Activated CD4-positive, alpha-beta T cell treated with anti-CD3 and anti-CD28 coated beads, Interleukin-2, amount 10 ng/mL, durations not matched to agents 24 days and 14 days (primary cell): ENCODE results near the gene PLCB3. TPM values are rescaled to one million over a fixed set of nuclear protein-coding genes. Genes with fewer than 3 reads are reported as not detected.
A peak's percentile ranks its signal among the peaks of the same experiment; 100 is the strongest.
"Not testable (repeated sequence)": the region's sequence is repeated elsewhere in the genome, so short reads cannot be mapped to it uniquely, and the experiment has no call there.

Experiments
- DNase-seq: peaks from one replicate; pipeline ENCODE4 v3.0.0; 2022
- H3K27ac Mint-ChIP-seq: one replicate; pipeline ENCODE4 v1.8.0; 2022; ENCODE audit warnings: mild to moderate bottlenecking, mixed read lengths
- H3K27me3 Mint-ChIP-seq: one replicate; pipeline ENCODE4 v1.8.0; 2022; ENCODE audit warnings: mixed read lengths
- H3K36me3 Mint-ChIP-seq: one replicate; pipeline ENCODE4 v1.8.0; 2022; ENCODE audit warnings: low read depth, mild to moderate bottlenecking, mixed read lengths
- H3K4me1 Mint-ChIP-seq: one replicate; pipeline ENCODE4 v1.8.0; 2021; ENCODE audit warnings: mixed read lengths
- H3K4me3 Mint-ChIP-seq: one replicate; pipeline ENCODE4 v1.8.0; 2022; ENCODE audit warnings: mild to moderate bottlenecking, moderate library complexity, mixed read lengths
- H3K9me3 Mint-ChIP-seq: one replicate; pipeline ENCODE4 v1.8.0; 2021; ENCODE audit warnings: mixed read lengths
- intact Hi-C: fragments of 100-400 bp; cut with micrococcal nuclease; formaldehyde crosslinking; loops from one replicate; pipeline ENCODE4 v1.15.1; 2023
- total RNA-seq: library from RNA; stranded (reverse); gene quantifications from 2 replicates; pipeline ENCODE4 v1.2.3, GENCODE V29; 2022

PLCB3 gene
- total RNA-seq, 1 donor from 2014 or later, result 16.6 TPM

- Mint-ChIP-seq H3K4me1 (peaks cover 26% of the 10 kb centered on the region), H3K9me3 (no peaks in the 10 kb centered on the region), H3K27ac (peak overlapping the region; percentile 37), H3K36me3 (peaks cover 15% of the 10 kb centered on the region), H3K27me3 (peaks cover 24% of the 10 kb centered on the region), H3K4me3 (peak overlapping the region; percentile 89)
- no peak for DNase-seq
- intact Hi-C loops, result loop anchor here (1.0 to 10.0 kb wide), 5 partner anchors 18 to 329 kb away; partner anchors contain the start of genes CCDC88B, COX8A, GPR137 and NUDT22
Observed at GRCh38 chr11:64303109-64304031, 52.0 kb downstream of the PLCB3 start.

GRCh38 chr11:64304032-64304315, 52.6 kb downstream of the PLCB3 start:
- peak overlapping the region; percentile 99 for H3K27ac Mint-ChIP-seq
- intact Hi-C loops, result loop anchor here (1.0 to 10.0 kb wide), 5 partner anchors 19 to 329 kb away; partner anchors contain the start of genes CCDC88B, COX8A, GPR137 and NUDT22
- H3K9me3 Mint-ChIP-seq, result no peaks in the 10 kb centered on the region
- H3K36me3 Mint-ChIP-seq, result peaks cover 15% of the 10 kb centered on the region
- peak overlapping the region; percentile 89 for H3K4me3 Mint-ChIP-seq
- H3K4me1 Mint-ChIP-seq, result peaks cover 26% of the 10 kb centered on the region
- DNase-seq, result no peak
- peaks cover 19% of the 10 kb centered on the region for H3K27me3 Mint-ChIP-seq

- Mint-ChIP-seq H3K9me3 (no peaks in the 10 kb centered on the region), H3K27me3 (peaks cover 17% of the 10 kb centered on the region), H3K36me3 (peaks cover 15% of the 10 kb centered on the region), H3K4me3 (peak overlapping the region; percentile 89), H3K27ac (peak overlapping the region; percentile 99), H3K4me1 (peaks cover 26% of the 10 kb centered on the region)
- intact Hi-C loops, result loop anchor here (1.0 to 10.0 kb wide), 11 partner anchors 13 to 473 kb away; partner anchors contain the start of genes CCDC88B, COX8A, FERMT3 and GPR137
- DNase-seq, result peak; percentile 98
Observed at GRCh38 chr11:64304316-64305072, 53.2 kb downstream of the PLCB3 start.

- H3K4me3 Mint-ChIP-seq, result peak within 1 kb of the TSS; percentile 94
- intact Hi-C loops, result loop anchor here (1.0 to 10.0 kb wide), 9 partner anchors 12 to 472 kb away; partner anchors contain the start of genes CCDC88B, COX8A, FERMT3 and NUDT22
- H3K36me3 Mint-ChIP-seq, result peaks cover 17% of the 10 kb centered on the region
- H3K27ac Mint-ChIP-seq, result peak within 1 kb of the TSS; percentile 99
- peaks cover 12% of the 10 kb centered on the region for H3K27me3 Mint-ChIP-seq
- peaks cover 26% of the 10 kb centered on the region for H3K4me1 Mint-ChIP-seq
- DNase-seq, result peak; percentile 100
- no peaks in the 10 kb centered on the region for H3K9me3 Mint-ChIP-seq
Observed at GRCh38 chr11:64305075-64305690, 53.9 kb downstream of the PLCB3 start, which contains the start of gene ESRRA. Gene ESRRA, plus strand, starts transcription at chr11:64305524. Its CDS starts 1,656 bp downstream, at chr11:64307180.

GRCh38 chr11:64305691-64306562, 54.6 kb downstream of the PLCB3 start:
- H3K36me3 Mint-ChIP-seq, result peaks cover 19% of the 10 kb centered on the region
- peak overlapping the region; percentile 94 for H3K4me3 Mint-ChIP-seq
- intact Hi-C loops, result loop anchor here (1.0 to 10.0 kb wide), 9 partner anchors 11 to 471 kb away; partner anchors contain the start of genes CCDC88B, COX8A, FERMT3 and NUDT22
- peak overlapping the region; percentile 88 for H3K27ac Mint-ChIP-seq
- H3K27me3 Mint-ChIP-seq, result peaks cover 5% of the 10 kb centered on the region
- H3K4me1 Mint-ChIP-seq, result peaks cover 22% of the 10 kb centered on the region
- DNase-seq, result peak; percentile 92
- H3K9me3 Mint-ChIP-seq, result no peaks in the 10 kb centered on the region

GRCh38 chr11:64306563-64306875, 55.2 kb downstream of the PLCB3 start:
- intact Hi-C loops, result loop anchor here (5.0 to 10.0 kb wide), 3 partner anchors 119 to 471 kb away; partner anchors contain the start of genes COX8A, SF1 and STIP1

GRCh38 chr11:64306876-64307622, 55.7 kb downstream of the PLCB3 start:
- peak overlapping the region; percentile 94 for H3K4me3 Mint-ChIP-seq
- peaks cover 21% of the 10 kb centered on the region for H3K36me3 Mint-ChIP-seq
- intact Hi-C loops, result loop anchor here (5.0 to 10.0 kb wide), 3 partner anchors 120 to 470 kb away; partner anchors contain the start of genes COX8A, SF1 and STIP1
- peak overlapping the region; percentile 88 for H3K27ac Mint-ChIP-seq
- peaks cover 23% of the 10 kb centered on the region for H3K4me1 Mint-ChIP-seq
- no peaks in the 10 kb centered on the region for H3K9me3 Mint-ChIP-seq
- no peak for DNase-seq
- H3K27me3 Mint-ChIP-seq, result no peaks in the 10 kb centered on the region

More at GRCh38 chr11:64306563-64306875, 55.2 kb downstream of the PLCB3 start:
- H3K4me1 Mint-ChIP-seq, result peaks cover 23% of the 10 kb centered on the region
- peaks cover 2% of the 10 kb centered on the region for H3K27me3 Mint-ChIP-seq
- no peak for DNase-seq
- peaks cover 21% of the 10 kb centered on the region for H3K36me3 Mint-ChIP-seq
- peak overlapping the region; percentile 88 for H3K27ac Mint-ChIP-seq
- H3K9me3 Mint-ChIP-seq, result no peaks in the 10 kb centered on the region
- peak overlapping the region; percentile 94 for H3K4me3 Mint-ChIP-seq

- not testable (repeated sequence) for H3K9me3 Mint-ChIP-seq, DNase-seq, H3K27me3 Mint-ChIP-seq
- intact Hi-C loops, result loop anchor here (5.0 to 10.0 kb wide), 3 partner anchors 120 to 470 kb away; partner anchors contain the start of genes COX8A, SF1 and STIP1
- Mint-ChIP-seq H3K4me3 (peak overlapping the region; percentile 94), H3K36me3 (peaks cover 28% of the 10 kb centered on the region), H3K27ac (peak overlapping the region; percentile 9), H3K4me1 (peaks cover 27% of the 10 kb centered on the region)
Observed at GRCh38 chr11:64307795-64308194, 56.5 kb downstream of the PLCB3 start.

- no peak for DNase-seq
- H3K4me1 Mint-ChIP-seq, result peaks cover 22% of the 10 kb centered on the region
- no peaks in the 10 kb centered on the region for H3K9me3 Mint-ChIP-seq
- no peaks in the 10 kb centered on the region for H3K27me3 Mint-ChIP-seq
- intact Hi-C loops, result no loop called here
- peak overlapping the region; percentile 63 for H3K27ac Mint-ChIP-seq
- H3K36me3 Mint-ChIP-seq, result peaks cover 43% of the 10 kb centered on the region
- H3K4me3 Mint-ChIP-seq, result no peak overlapping the region
Observed at GRCh38 chr11:64312947-64313346, 61.6 kb downstream of the PLCB3 start.

- Mint-ChIP-seq H3K9me3 (no peaks in the 10 kb centered on the region), H3K36me3 (peaks cover 43% of the 10 kb centered on the region), H3K4me1 (peaks cover 22% of the 10 kb centered on the region), H3K4me3 (no peak overlapping the region), H3K27ac (no peak overlapping the region), H3K27me3 (no peaks in the 10 kb centered on the region)
- intact Hi-C loops, result no loop called here
- DNase-seq, result no peak
Observed at GRCh38 chr11:64313491-64314145, 62.3 kb downstream of the PLCB3 start.

GRCh38 chr11:64314146-64314804, 62.9 kb downstream of the PLCB3 start:
- Mint-ChIP-seq H3K4me1 (peaks cover 27% of the 10 kb centered on the region), H3K27me3 (no peaks in the 10 kb centered on the region), H3K9me3 (no peaks in the 10 kb centered on the region), H3K36me3 (peaks cover 43% of the 10 kb centered on the region), H3K27ac (no peak overlapping the region), H3K4me3 (no peak overlapping the region)
- DNase-seq, result no peak
- intact Hi-C loops, result no loop called here
